Amniotic stem cell (primary cell): ENCODE measurements around the gene PDLIM3.

ENCODE experiments used
- DNase-seq: peaks from one replicate; lab custom pipeline; 2025; lab: John Stamatoyannopoulos, UW

The PDLIM3 gene

GRCh38 chr4:185471235-185472102 is 63.8 kb downstream of the PDLIM3 start, which contains the start of gene CCDC110:
Gene CCDC110 (minus strand): TSS chr4:185471733. CDS start chr4:185471683, 50 bp downstream.
- DNase-seq = peak; percentile 100

GRCh38 chr4:185470501-185471195 is 64.7 kb downstream of the PDLIM3 start:
- DNase-seq = peak; percentile 6

- no peak for DNase-seq
Observed at GRCh38 chr4:185469580-185470154, 65.6 kb downstream of the PDLIM3 start.

- DNase-seq = no peak
Observed at GRCh38 chr4:185468999-185469398, 66.3 kb downstream of the PDLIM3 start.

- no peak for DNase-seq
Observed at GRCh38 chr4:185467991-185468390, 67.3 kb downstream of the PDLIM3 start.

- peak; percentile 3 for DNase-seq
Observed at GRCh38 chr4:185467101-185467500, 68.2 kb downstream of the PDLIM3 start.

- DNase-seq = no peak
Observed at GRCh38 chr4:185465707-185466106, 69.6 kb downstream of the PDLIM3 start.

- DNase-seq = no peak
Observed at GRCh38 chr4:185464887-185465286, 70.4 kb downstream of the PDLIM3 start.

GRCh38 chr4:185464183-185464582 is 71.1 kb downstream of the PDLIM3 start:
- no peak for DNase-seq

- DNase-seq = no peak
Observed at GRCh38 chr4:185463541-185463940, 71.8 kb downstream of the PDLIM3 start.

- DNase-seq = no peak
Observed at GRCh38 chr4:185461565-185461964, 73.7 kb downstream of the PDLIM3 start.

GRCh38 chr4:185457136-185457535 is 78.2 kb downstream of the PDLIM3 start:
- DNase-seq = no peak

GRCh38 chr4:185456131-185456530 is 79.2 kb downstream of the PDLIM3 start:
- DNase-seq = no peak
